CMK (cell line): Measurements from ENCODE around the gene PALLD.

ENCODE experiments used
- DNase-seq: peaks from one replicate; pipeline ENCODE4 v3.0.0-alpha.2; 2010; ENCODE audit warnings: low read depth

The PALLD gene

GRCh38 chr4:168593399-168593798 is 96.5 kb downstream of the PALLD start:
- DNase-seq = no peak

GRCh38 chr4:168594121-168594520 is 97.3 kb downstream of the PALLD start:
- DNase-seq = no peak

GRCh38 chr4:168598191-168598590 is 101.3 kb downstream of the PALLD start:
- DNase-seq = no peak

GRCh38 chr4:168600796-168601583 is 104.1 kb downstream of the PALLD start:
- no peak for DNase-seq

- no peak for DNase-seq
Observed at GRCh38 chr4:168601899-168602298, 105.0 kb downstream of the PALLD start.

- no peak for DNase-seq
Observed at GRCh38 chr4:168604496-168605373, 107.9 kb downstream of the PALLD start.

GRCh38 chr4:168605411-168605810 is 108.6 kb downstream of the PALLD start:
- DNase-seq = no peak

- no peak for DNase-seq
Observed at GRCh38 chr4:168607215-168607614, 110.4 kb downstream of the PALLD start.

- no peak for DNase-seq
Observed at GRCh38 chr4:168608771-168609170, 111.9 kb downstream of the PALLD start.

GRCh38 chr4:168609369-168609768 is 112.5 kb downstream of the PALLD start:
- no peak for DNase-seq

- no peak for DNase-seq
Observed at GRCh38 chr4:168610911-168611530, 114.2 kb downstream of the PALLD start.

- DNase-seq = no peak
Observed at GRCh38 chr4:168612450-168613135, 115.7 kb downstream of the PALLD start.

- DNase-seq = no peak
Observed at GRCh38 chr4:168613869-168614268, 117.0 kb downstream of the PALLD start.

GRCh38 chr4:168614281-168615057 is 117.6 kb downstream of the PALLD start:
- no peak for DNase-seq

- no peak for DNase-seq
Observed at GRCh38 chr4:168615294-168616065, 118.6 kb downstream of the PALLD start.

- DNase-seq = no peak
Observed at GRCh38 chr4:168618577-168619265, 121.9 kb downstream of the PALLD start.

GRCh38 chr4:168619266-168619631 is 122.4 kb downstream of the PALLD start:
- DNase-seq = no peak

GRCh38 chr4:168621806-168622589 is 125.1 kb downstream of the PALLD start:
- DNase-seq = no peak

- no peak for DNase-seq
Observed at GRCh38 chr4:168622600-168622999, 125.7 kb downstream of the PALLD start.
